Spinal cord (tissue), 10 donors: Measurements from ENCODE around the gene FER. TPM values are rescaled to one million over a fixed set of nuclear protein-coding genes. Genes with fewer than 3 reads are reported as not detected.
"Not testable (repeated sequence)": the region's sequence is repeated elsewhere in the genome, so short reads cannot be mapped to it uniquely, and the experiment has no call there.

ENCODE experiments used
- DNase-seq, 6 donors: peaks; one replicate each; pipeline versions ENCODE4 v3.0.0 to v3.0.0-alpha.2; 2013 to 2015; ENCODE audit warnings: low spot score in 6 of 6, low read depth in 4 of 6
- H3K27ac ChIP-seq: one replicate; pipeline ENCODE4 v1.5.1; 2013; ENCODE audit warnings: low read depth, low read length, control low read depth
- H3K27me3 ChIP-seq: one replicate; pipeline ENCODE4 v1.6.1; 2013; ENCODE audit warnings: low read length; ENCODE audit not compliant: control insufficient read depth, insufficient read depth
- H3K36me3 ChIP-seq: one replicate; pipeline ENCODE4 v1.6.1; 2013; ENCODE audit warnings: low read length; ENCODE audit not compliant: control insufficient read depth, insufficient read depth
- H3K4me1 ChIP-seq: one replicate; pipeline ENCODE4 v1.6.1; 2013; ENCODE audit warnings: low read length; ENCODE audit not compliant: control insufficient read depth, insufficient read depth
- H3K4me3 ChIP-seq: one replicate; pipeline ENCODE4 v1.5.1; 2013; ENCODE audit warnings: low read depth, low read length, control low read depth
- H3K9me3 ChIP-seq: one replicate; pipeline ENCODE4 v1.6.1; 2013; ENCODE audit warnings: low read length; ENCODE audit not compliant: control insufficient read depth, insufficient read depth
- WGBS: methylation state at CpG from one replicate; pipeline ENCODE4 v1.1.5; 2013; ENCODE audit warnings: missing lambda C conversion rate; ENCODE audit not compliant: insufficient coverage; 5-methylcytosine and 5-hydroxymethylcytosine counted together
- polyA plus RNA-seq, 2 donors: library from polyadenylated mRNA; unstranded; fragments of 120-200 nt; gene quantifications; one replicate each; pipeline ENCODE4 v1.2.1, GENCODE V29; 2013; ENCODE audit not compliant: insufficient read length in 2 of 2
- total RNA-seq, 2 donors: library from RNA; depleted of rRNA in 1 of 2; stranded (reverse); fragments of 120-200 nt in 1 of 2; fragments of >200 nt in 1 of 2; gene quantifications; one replicate each; pipeline versions ENCODE4 v1.2.3 to v1.2.4, GENCODE V29; 2013 to 2014
- donor health status: healthy.

Gene FER
- total and polyA plus RNA-seq, 4 donors, result 13.5 to 70.7 (median 36.5) TPM

DNA sequence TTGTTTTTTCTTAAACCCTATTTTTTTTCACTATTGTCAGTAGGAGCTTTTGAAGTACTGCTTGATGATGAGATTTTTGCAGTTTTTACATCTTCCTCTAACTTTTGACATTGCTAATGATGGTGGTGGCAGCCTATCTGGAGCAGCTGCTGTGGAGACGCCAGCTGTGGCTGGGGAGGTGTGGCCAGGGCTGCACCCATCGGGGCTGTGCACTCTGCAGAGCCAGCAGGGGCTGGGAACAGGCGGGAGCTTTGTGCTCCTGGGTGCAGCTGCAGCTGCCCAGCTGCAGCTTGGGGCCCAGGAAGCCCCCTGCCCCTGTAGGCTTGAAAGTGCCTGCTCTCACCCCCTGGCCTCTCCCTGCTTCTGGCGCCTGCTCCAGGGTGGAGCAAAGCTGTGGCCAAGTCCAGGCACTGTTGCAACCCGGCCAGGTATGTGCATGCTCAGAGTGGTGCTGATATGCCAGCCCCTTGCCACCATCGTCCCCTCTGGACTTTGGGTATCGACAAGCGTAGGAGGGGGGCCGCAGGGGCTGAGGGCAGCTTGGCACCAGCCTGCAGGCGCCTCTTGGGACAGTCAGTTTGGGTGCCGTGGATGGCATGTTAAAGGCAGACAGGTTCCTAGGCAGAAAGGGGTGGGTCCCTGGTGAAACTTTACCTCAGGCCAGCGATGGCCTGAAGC is 39.2 kb downstream of the FER start:
- no peak for DNase-seq
- Histone ChIP-seq H3K4me3 (no peak overlapping the region), H3K36me3 (peaks cover 12% of the 10 kb centered on the region), H3K27ac (no peak overlapping the region), H3K27me3 (no peaks in the 10 kb centered on the region), H3K4me1 (peaks cover 6% of the 10 kb centered on the region), H3K9me3 (peaks cover 4% of the 10 kb centered on the region)
- WGBS, result 93% methylated on average over 12 of the region's 12 CpGs

DNA sequence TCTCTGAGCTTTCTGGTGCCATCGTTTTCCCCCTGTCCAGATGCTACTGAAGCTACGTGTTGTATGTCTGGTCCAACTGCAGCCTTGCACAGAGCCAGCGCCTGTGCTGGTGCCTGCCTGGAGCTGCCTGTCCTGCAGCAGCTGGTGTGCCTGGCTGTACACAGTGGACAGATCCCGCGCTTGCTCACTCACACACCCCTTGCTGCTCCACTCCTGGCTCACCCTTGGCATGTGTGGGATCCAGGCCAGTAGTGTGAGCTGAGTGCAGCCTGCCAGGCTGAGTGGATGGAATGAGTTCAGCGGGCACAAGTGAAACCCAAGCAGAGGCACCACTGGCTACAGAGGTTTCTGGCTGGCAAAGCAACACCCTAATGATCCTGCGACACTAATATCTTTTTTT is 40.4 kb downstream of the FER start:
- Histone ChIP-seq H3K36me3 (peaks cover 12% of the 10 kb centered on the region), H3K4me3 (no peak overlapping the region), H3K9me3 (peaks cover 4% of the 10 kb centered on the region), H3K27ac (no peak overlapping the region), H3K4me1 (peaks cover 6% of the 10 kb centered on the region), H3K27me3 (no peaks in the 10 kb centered on the region)
- DNase-seq, result peak in 2 of 6 donors; percentile 8 to 15
- WGBS, result 87% methylated on average over 7 of the region's 7 CpGs

- H3K36me3 ChIP-seq, result peaks cover under 1% of the 10 kb centered on the region
- no peaks in the 10 kb centered on the region for H3K4me1 ChIP-seq
- WGBS, result no CpG with 5 or more reads among the region's 5 CpGs
- no peaks in the 10 kb centered on the region for H3K9me3 ChIP-seq
- no peak overlapping the region for H3K4me3 ChIP-seq
- H3K27ac ChIP-seq, result no peak overlapping the region
- no peak for DNase-seq
- no peaks in the 10 kb centered on the region for H3K27me3 ChIP-seq
Measured at GRCh38 chr5:108793207-108793606, 45.5 kb downstream of the FER start.

- H3K27me3 ChIP-seq, H3K4me3 ChIP-seq, DNase-seq, H3K4me1 ChIP-seq, H3K27ac ChIP-seq, H3K9me3 ChIP-seq, H3K36me3 ChIP-seq: not testable (repeated sequence)
- WGBS, result no CpG with 5 or more reads among the region's 4 CpGs
Measured at GRCh38 chr5:108794349-108794748, 46.7 kb downstream of the FER start.

GRCh38 chr5:108797396-108797795 is 49.7 kb downstream of the FER start:
- DNase-seq, result no peak
- Histone ChIP-seq H3K9me3 (no peaks in the 10 kb centered on the region), H3K36me3 (peaks cover 10% of the 10 kb centered on the region), H3K4me3 (no peak overlapping the region), H3K27me3 (no peaks in the 10 kb centered on the region), H3K27ac (no peak overlapping the region), H3K4me1 (no peaks in the 10 kb centered on the region)
- WGBS, result 100% methylated on average over 1 of the region's 2 CpGs

DNA sequence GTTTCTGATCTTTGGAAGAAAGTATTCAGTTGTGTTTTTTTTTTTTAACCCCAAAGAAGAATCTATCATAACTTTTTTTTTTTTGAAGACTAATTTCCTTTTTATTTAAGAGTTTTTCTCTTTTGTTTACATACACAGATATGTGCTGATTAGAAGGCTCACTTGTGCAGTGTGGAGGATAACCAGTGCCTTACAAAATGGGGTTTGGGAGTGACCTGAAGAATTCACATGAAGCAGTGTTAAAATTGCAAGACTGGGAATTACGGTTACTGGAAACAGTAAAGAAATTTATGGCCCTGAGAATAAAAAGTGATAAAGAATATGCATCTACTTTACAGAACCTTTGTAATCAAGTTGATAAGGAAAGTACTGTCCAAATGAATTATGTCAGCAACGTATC is 50.3 kb downstream of the FER start:
- no CpG with 5 or more reads among the region's 2 CpGs for WGBS
- H3K4me3 ChIP-seq, result no peak overlapping the region
- no peak for DNase-seq

DNA sequence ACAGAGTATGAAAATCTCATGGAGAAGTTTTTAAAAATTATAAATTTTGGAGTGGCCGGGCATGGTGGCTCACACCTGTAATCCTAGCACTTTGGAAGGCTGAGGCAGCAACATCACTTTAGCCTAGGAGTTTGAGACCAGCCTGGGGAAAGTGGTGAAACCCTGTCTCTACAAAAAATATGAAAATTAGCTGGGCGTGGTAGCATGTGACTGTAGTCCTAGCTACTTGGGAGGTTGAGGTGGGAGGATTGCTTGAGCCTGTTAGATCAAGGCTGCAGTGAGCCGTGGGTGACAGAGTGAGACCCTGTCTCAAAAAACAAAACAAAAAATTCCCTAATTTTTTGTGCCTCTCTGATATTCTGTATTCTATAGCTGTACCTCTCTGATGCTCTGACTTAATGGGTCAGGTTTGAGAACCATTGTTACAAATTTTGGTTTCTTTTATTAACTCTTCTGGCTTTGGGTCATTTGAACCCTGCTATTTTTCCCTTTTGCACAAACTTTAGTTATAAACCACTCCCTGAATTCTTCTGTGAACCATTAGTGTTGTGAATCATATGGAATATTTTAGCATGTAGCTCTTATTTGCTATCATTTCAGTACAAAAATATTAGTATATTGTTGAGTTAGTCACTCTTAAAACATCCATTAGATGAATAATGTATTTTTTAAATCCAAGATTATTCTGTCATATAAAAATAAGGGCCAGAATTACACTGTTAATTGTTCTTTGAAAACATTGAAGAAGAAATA is 51.0 kb downstream of the FER start:
- peaks cover 10% of the 10 kb centered on the region for H3K36me3 ChIP-seq
- no peak overlapping the region for H3K27ac ChIP-seq
- H3K27me3 ChIP-seq, result no peaks in the 10 kb centered on the region
- H3K9me3 ChIP-seq, result peaks cover 5% of the 10 kb centered on the region
- no peak for DNase-seq
- no peaks in the 10 kb centered on the region for H3K4me1 ChIP-seq
- WGBS, result 100% methylated on average over 1 of the region's 3 CpGs
- H3K4me3 ChIP-seq, result no peak overlapping the region

More for the DNA sequence above, 50.3 kb downstream of the FER start:
- H3K9me3 ChIP-seq, result peaks cover under 1% of the 10 kb centered on the region
- no peaks in the 10 kb centered on the region for H3K27me3 ChIP-seq
- H3K4me1 ChIP-seq, result no peaks in the 10 kb centered on the region
- H3K27ac ChIP-seq, result no peak overlapping the region
- peaks cover 10% of the 10 kb centered on the region for H3K36me3 ChIP-seq

DNA sequence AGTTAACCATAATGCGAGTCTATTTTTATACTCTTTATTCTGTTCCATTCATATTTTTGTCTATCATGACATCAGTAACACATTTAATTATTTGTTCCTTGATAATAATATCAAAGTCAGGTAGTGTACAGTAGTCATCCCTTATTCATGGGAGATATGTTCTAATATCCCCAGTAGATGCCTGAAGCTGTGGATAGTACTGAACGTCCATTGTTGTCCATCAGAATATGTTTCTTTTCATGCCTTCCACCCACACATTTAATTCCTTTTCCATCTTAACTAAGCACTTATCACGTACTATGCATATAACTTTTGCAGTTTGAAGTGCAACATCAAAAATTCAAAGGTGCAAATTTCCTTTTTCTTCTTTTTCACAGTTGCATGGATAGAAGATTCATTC is 53.6 kb downstream of the FER start:
- H3K4me1 ChIP-seq, result no peaks in the 10 kb centered on the region
- H3K9me3 ChIP-seq, result peaks cover 8% of the 10 kb centered on the region
- 93% methylated on average over 2 of the region's 3 CpGs for WGBS
- H3K4me3 ChIP-seq, result no peak overlapping the region
- H3K36me3 ChIP-seq, result peaks cover 10% of the 10 kb centered on the region
- H3K27ac ChIP-seq, result no peak overlapping the region
- no peak for DNase-seq
- no peaks in the 10 kb centered on the region for H3K27me3 ChIP-seq

DNA sequence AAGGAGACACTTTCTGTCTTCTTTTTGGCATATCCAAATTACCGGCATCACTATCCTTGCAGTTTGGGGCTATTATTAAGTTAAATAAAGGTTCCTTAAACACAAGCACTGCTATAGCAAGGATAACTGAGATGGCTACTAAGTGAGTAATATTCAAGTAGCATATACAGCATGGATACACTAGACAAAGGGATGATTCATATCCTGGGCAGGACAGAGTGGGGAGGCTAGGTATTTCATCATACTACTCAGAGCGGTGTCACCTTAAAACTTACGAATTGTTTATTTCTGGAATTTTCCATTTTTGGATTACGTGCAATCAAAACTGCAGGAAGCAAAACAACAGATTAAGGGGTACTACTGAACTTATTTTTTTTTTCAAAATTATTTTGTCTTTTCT is 54.1 kb downstream of the FER start:
- Histone ChIP-seq H3K27me3 (no peaks in the 10 kb centered on the region), H3K27ac (no peak overlapping the region), H3K4me1 (no peaks in the 10 kb centered on the region), H3K36me3 (peaks cover 10% of the 10 kb centered on the region), H3K4me3 (no peak overlapping the region), H3K9me3 (peaks cover 8% of the 10 kb centered on the region)
- no peak for DNase-seq
- no CpG with 5 or more reads among the region's 4 CpGs for WGBS

DNA sequence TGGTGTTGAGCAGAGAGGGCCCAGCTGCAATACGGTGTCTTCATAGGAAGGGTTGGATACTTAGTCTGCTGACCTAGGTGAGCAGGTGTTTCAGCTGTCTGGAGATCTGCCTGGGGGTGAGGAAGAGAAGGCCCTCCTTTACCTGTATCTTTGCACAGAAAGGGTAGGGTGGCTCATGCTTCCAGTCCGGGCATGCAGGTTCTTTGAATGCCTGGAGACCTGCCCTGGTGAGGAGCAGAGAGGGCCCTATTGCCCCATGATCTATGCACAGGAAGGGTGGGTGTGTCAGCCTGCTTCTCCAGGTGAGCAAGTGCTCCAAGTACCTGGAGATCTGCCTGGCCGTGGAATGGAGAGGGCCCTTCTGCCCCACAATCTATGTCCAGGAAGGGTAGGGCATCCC is 63.0 kb downstream of the FER start:
- no peaks in the 10 kb centered on the region for H3K27me3 ChIP-seq
- no peaks in the 10 kb centered on the region for H3K36me3 ChIP-seq
- no peak overlapping the region for H3K27ac ChIP-seq
- WGBS, result 100% methylated on average over 3 of the region's 3 CpGs
- no peak overlapping the region for H3K4me3 ChIP-seq
- no peak for DNase-seq
- no peaks in the 10 kb centered on the region for H3K4me1 ChIP-seq
- H3K9me3 ChIP-seq, result no peaks in the 10 kb centered on the region
